HG02970 (cell line): Measurements from ENCODE around the gene CCDC34.

Source experiments
- ATAC-seq: cut with Tn5 transposase; IDR thresholded peaks from one replicate; pipeline ENCODE4 v1.9.1; 2021; ENCODE audit warnings: mild to moderate bottlenecking, moderate library complexity, moderate number of reproducible peaks; ENCODE audit not compliant: unreplicated experiment, low FRiP score

CCDC34 gene

DNA sequence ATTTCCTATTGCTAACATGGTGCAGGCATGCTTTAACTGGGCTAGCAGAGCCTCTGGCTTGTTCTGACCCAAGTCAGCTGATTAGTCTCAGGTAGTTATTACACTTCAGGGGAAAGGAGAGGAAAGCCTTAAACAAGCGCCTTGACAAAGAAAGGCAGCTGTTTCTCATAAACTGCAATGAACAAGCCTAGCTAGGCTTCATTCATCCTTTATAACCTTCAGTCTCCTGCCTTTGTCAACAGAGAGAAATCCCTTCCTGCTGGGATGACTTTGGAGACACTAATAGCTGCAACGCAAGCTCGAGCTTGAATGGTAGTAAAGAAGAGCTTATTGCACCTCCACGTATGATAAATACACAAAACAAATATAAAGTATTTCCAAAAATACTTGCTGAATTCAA is 68.4 kb downstream of the CCDC34 start:
- ATAC-seq = no peak

DNA sequence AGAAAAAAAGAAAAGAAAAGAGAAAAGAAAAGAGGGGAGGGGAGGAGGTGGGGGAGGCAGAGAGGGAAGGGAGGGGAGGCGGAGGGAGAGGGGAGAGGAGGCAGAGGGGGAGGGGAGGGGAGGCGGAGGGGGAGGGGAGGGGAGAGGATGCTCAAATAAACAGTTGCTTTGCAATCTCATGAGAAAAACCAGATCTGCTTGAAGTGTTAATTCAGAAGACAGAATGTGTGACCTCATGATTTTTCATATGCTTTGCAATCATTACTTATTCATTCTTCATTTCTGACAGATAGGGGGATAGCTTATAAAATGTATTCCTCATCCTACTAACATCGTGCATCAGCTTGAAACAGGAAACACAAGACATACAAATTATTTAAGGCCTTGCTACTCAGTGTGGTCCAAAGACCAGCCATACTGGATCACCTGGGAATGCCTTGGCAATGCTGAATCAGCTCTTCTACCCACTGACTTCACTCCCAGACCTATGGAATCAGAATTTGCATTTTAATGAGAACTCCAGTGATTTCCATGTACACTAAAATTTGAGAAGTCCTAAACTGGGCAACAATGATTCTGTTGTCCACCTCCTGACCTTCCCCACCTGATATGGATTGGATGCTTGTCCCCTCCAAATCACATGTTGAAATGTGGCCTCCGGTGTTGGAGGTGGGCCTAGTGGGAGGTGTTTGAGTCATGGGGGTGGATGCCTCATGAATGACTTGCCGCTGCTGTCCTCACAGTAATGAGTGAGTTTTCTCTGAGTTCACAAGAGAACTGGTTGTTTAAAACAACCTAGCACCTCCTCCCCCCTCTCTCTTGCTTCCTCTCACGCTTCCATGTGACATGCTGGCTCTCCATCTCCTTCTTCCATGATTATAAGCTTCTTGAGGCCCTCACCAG is 69.2 kb downstream of the CCDC34 start:
- no peak for ATAC-seq

GRCh38 chr11:27292637-27293010 is 70.4 kb downstream of the CCDC34 start:
- ATAC-seq = no peak

DNA sequence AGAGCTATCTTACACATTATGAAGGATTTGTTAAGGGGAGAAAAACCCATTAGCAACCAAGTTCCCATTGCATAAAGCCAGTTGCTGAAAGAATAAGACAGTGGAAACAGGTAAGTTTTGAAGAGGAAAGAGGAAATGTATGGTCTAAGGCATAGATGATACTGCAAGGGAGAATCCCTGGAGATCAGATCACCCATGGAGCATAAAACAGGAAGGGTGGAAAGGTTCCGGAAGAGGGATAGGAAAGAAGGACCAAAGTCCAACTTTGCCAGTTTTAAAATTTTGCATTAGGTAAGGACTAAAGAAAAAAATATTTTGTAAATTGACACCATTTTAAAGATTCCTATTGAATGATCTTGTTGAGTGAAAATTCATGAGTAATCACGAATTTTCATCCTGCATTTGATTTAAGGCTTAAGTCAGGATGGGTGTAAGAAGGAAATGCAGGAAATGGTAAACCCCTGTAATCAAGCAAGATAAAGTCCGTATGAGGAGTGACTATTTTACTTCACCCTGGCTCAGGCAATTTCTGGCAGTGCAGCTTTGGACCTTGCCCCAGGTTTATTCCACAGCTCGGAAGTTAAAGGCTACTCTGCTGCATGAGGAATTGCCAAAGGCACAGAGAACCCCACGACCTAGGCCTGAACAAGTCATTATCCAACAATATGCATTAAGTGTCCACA is 70.9 kb downstream of the CCDC34 start:
- ATAC-seq = no peak

- ATAC-seq = no peak
Observed at GRCh38 chr11:27291302-27291889, 71.6 kb downstream of the CCDC34 start.

GRCh38 chr11:27290261-27291050 is 72.6 kb downstream of the CCDC34 start:
- no peak for ATAC-seq
